Keratinocyte (primary cell): ENCODE measurements around the gene FJX1. TPM values are rescaled to one million over a fixed set of nuclear protein-coding genes. Genes with fewer than 3 reads are reported as not detected.

Experiments used
- DNase-seq: peaks from one replicate; pipeline ENCODE4 v3.0.0-alpha.2; 2011; ENCODE audit warnings: low read depth, missing footprints, low spot score
- FAIRE-seq: peaks from 2 replicates; lab custom pipeline; 2011; peaks lifted over from hg19 to GRCh38; lab: Jason Lieb, UNC
- H2AFZ ChIP-seq: 2 replicates; pipeline ENCODE4 v1.6.0; 2012; ENCODE audit warnings: low read length, control low read depth, inconsistent platforms; ENCODE audit not compliant: control insufficient read depth
- H3K27ac ChIP-seq: 2 replicates; pipeline ENCODE4 v1.5.1; 2011; ENCODE audit warnings: low read length; ENCODE audit not compliant: control insufficient read depth, insufficient read depth
- H3K27me3 ChIP-seq: 3 replicates; pipeline ENCODE4 v1.6.0; 2011; ENCODE audit warnings: low read length; ENCODE audit not compliant: control insufficient read depth, insufficient read depth; ENCODE audit errors: extremely low read depth
- H3K36me3 ChIP-seq, 2 experiments: 2 replicates in 1 of 2; 3 replicates in 1 of 2; pipeline ENCODE4 v1.5.1; 2011; ENCODE audit warnings: low read length in 2 of 2, mild to moderate bottlenecking in 1 of 2; ENCODE audit not compliant: control insufficient read depth in 2 of 2, insufficient read depth in 2 of 2; ENCODE audit errors: extremely low read depth in 1 of 2
- H3K4me1 ChIP-seq: 3 replicates; pipeline ENCODE4 v1.5.1; 2011; ENCODE audit warnings: low read length; ENCODE audit not compliant: control insufficient read depth, insufficient read depth; ENCODE audit errors: extremely low read depth
- H3K4me2 ChIP-seq: 3 replicates; pipeline ENCODE4 v1.6.0; 2011; ENCODE audit warnings: low read depth, low read length; ENCODE audit not compliant: control insufficient read depth, insufficient read depth; ENCODE audit errors: extremely low read depth
- H3K4me3 ChIP-seq, 3 experiments: fragments of 200-600 bp in 1 of 3; sonication (generic) in 1 of 3; 2 replicates in 2 of 3; 3 replicates in 1 of 3; pipeline ENCODE4 v1.5.1; 2011 to 2016; ENCODE audit warnings: low read length in 3 of 3, mild to moderate bottlenecking in 3 of 3, control low read depth in 2 of 3, inconsistent platforms in 1 of 3, low read depth in 1 of 3, mixed read lengths in 1 of 3, mixed run types in 1 of 3, moderate library complexity in 1 of 3; ENCODE audit not compliant: control insufficient read depth in 2 of 3, insufficient read depth in 2 of 3; ENCODE audit errors: extremely low read depth in 1 of 3
- H3K79me2 ChIP-seq: 2 replicates; pipeline ENCODE4 v1.6.0; 2012; ENCODE audit warnings: low read length; ENCODE audit not compliant: control insufficient read depth, insufficient read depth
- H3K9ac ChIP-seq: 3 replicates; pipeline ENCODE4 v1.6.0; 2011; ENCODE audit warnings: low read length; ENCODE audit not compliant: control insufficient read depth, insufficient read depth; ENCODE audit errors: extremely low read depth
- H3K9me1 ChIP-seq: 3 replicates; pipeline ENCODE4 v1.6.0; 2011; ENCODE audit warnings: low read length; ENCODE audit not compliant: control insufficient read depth, insufficient read depth; ENCODE audit errors: extremely low read depth
- H3K9me3 ChIP-seq: 2 replicates; pipeline ENCODE4 v1.5.1; 2012; ENCODE audit warnings: low read depth, low read length; ENCODE audit not compliant: control insufficient read depth
- H4K20me1 ChIP-seq: 3 replicates; pipeline ENCODE4 v1.6.0; 2011; ENCODE audit warnings: low read length; ENCODE audit not compliant: control insufficient read depth, insufficient read depth; ENCODE audit errors: extremely low read depth
- CTCF ChIP-seq, 3 experiments: IDR thresholded peaks in 1 of 3; conservative IDR thresholded peaks in 1 of 3; optimal IDR thresholded peaks in 1 of 3; 2 replicates in 2 of 3; 3 replicates in 1 of 3; pipeline versions ENCODE3 to v1.5.1; 2011; ENCODE audit warnings: low read length in 3 of 3, mild to moderate bottlenecking in 3 of 3, moderate library complexity in 2 of 3, control low read depth in 1 of 3, inconsistent platforms in 1 of 3; ENCODE audit not compliant: insufficient read depth in 2 of 3; ENCODE audit errors: extremely low read depth in 1 of 3
- EZH2 ChIP-seq: IDR thresholded peaks from one replicate; pipeline ENCODE4 v1.6.1; 2012; ENCODE audit warnings: inconsistent platforms, mild to moderate bottlenecking, low read length, moderate library complexity
- dilution Hi-C: fragments of 300-500 bp; cut with MboI; formaldehyde crosslinking; loops from one replicate; pipeline ENCODE4 v1.7.0; 2020; ENCODE audit warnings: low sequenced_read_pairs; ENCODE audit not compliant: extremely low pct_ligation_motif_present
- polyA plus RNA-seq, 5 experiments: library from polyadenylated mRNA; depleted of rRNA in 3 of 5; stranded (reverse) in 3 of 5; stranded (forward) in 1 of 5; unstranded in 1 of 5; fragments of >200 nt; gene quantifications; 1 replicate in 1 of 5; 2 replicates in 3 of 5; 3 replicates in 1 of 5; pipeline versions ENCODE4 v1.2.1 to v1.2.3, GENCODE V29; 2011 to 2012; ENCODE audit warnings: missing spikeins in 2 of 5, low read depth in 1 of 5, low replicate concordance in 1 of 5

Gene FJX1
- polyA plus RNA-seq, 1 donor (not counting 4 experiments of a cell fraction or from before 2014, with no cell fraction given), result 19.7 TPM

DNA sequence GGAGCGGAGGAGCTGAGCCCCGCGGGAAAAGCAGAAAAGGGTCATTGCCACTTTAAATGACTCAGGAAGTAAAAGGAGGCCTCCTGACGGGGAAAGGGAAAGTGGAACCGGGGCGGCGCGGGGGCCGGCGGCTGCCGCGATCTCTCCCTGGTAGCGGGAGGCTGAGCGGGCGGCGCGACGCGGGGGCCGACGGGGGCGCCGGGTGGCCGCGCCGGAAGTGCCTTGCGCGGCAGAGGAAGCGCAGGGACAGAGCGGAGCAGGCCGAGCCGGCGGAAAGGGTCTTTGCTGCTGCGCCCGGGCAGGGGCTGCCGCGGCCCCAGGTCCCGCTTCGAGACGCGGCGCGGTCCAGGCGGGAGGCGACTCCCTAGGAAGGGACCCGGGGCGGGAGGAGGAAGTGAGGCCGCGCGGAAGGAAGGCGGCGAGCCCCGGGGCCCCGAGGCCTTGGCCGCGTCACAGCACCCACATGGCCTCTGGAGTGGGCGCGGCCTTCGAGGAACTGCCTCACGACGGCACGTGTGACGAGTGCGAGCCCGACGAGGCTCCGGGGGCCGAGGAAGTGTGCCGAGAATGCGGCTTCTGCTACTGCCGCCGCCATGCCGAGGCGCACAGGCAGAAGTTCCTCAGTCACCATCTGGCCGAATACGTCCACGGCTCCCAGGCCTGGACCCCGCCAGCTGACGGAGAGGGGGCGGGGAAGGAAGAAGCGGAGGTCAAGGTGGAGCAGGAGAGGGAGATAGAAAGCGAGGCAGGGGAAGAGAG, 44.6 kb downstream of the FJX1 start, which contains the start of gene TRIM44:
Gene TRIM44 (plus strand): TSS at position 127 of the 759 bp plus-strand sequence. CDS start 337 bp downstream, at position 464.
- H3K27me3 ChIP-seq, result no peaks in the 10 kb centered on the region
- peak within 1 kb of the TSS; percentile 97 for H2AFZ ChIP-seq
- no peaks in the 10 kb centered on the region for H3K9me1 ChIP-seq
- H3K4me2 ChIP-seq, result peak within 1 kb of the TSS; percentile 96
- peak within 1 kb of the TSS; percentile 84 for H3K9ac ChIP-seq
- FAIRE-seq (no peak), DNase-seq (no peak)
- H3K36me3 ChIP-seq, result peaks cover 0 to under 1% of the 10 kb centered on the region in 2 experiments
- no peaks in the 10 kb centered on the region for H4K20me1 ChIP-seq
- H3K79me2 ChIP-seq, result peaks cover 44% of the 10 kb centered on the region
- no peak for TF ChIP-seq EZH2
- TF ChIP-seq CTCF (optimal IDR thresholded peaks at IDR 0.05 in 1 of 3, IDR thresholded peaks at IDR 0.05 in 1 of 3, conservative IDR thresholded peaks at IDR 0.05 in 1 of 3; ENCODE audit: extremely low read depth in 1 of 3, insufficient read depth in 2 of 3, low read length in 3 of 3), result no peak
- peaks cover 18% of the 10 kb centered on the region for H3K4me1 ChIP-seq
- H3K4me3 ChIP-seq, result peak within 1 kb of the TSS; percentile 61 to 76 (median 75)
- dilution Hi-C loops, result no loop called here
- peak within 1 kb of the TSS; percentile 83 for H3K27ac ChIP-seq
- peaks cover 9% of the 10 kb centered on the region for H3K9me3 ChIP-seq

DNA sequence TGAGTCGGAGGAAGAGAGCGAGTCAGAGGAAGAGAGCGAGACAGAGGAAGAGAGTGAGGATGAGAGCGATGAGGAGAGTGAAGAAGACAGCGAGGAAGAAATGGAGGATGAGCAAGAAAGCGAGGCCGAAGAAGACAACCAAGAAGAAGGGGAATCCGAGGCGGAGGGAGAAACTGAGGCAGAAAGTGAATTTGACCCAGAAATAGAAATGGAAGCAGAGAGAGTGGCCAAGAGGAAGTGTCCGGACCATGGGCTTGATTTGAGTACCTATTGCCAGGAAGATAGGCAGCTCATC, 45.1 kb downstream of the FJX1 start:
- peaks cover 18% of the 10 kb centered on the region for H3K4me1 ChIP-seq
- H3K27me3 ChIP-seq, result no peaks in the 10 kb centered on the region
- no peak for DNase-seq
- peak overlapping the region; percentile 52 for H2AFZ ChIP-seq
- H3K27ac ChIP-seq, result peak overlapping the region; percentile 83
- peak overlapping the region; percentile 96 for H3K4me2 ChIP-seq
- peaks cover 0 to 3% of the 10 kb centered on the region in 2 experiments for H3K36me3 ChIP-seq
- H3K9me1 ChIP-seq, result no peaks in the 10 kb centered on the region
- H3K4me3 ChIP-seq, result peak overlapping the region; percentile 61 to 76 (median 75)
- H3K9ac ChIP-seq, result peak overlapping the region; percentile 84
- no peaks in the 10 kb centered on the region for H4K20me1 ChIP-seq
- dilution Hi-C loops, result no loop called here
- H3K79me2 ChIP-seq, result peaks cover 49% of the 10 kb centered on the region
- H3K9me3 ChIP-seq, result peaks cover 9% of the 10 kb centered on the region
- TF ChIP-seq EZH2 (no peak), CTCF (optimal IDR thresholded peaks at IDR 0.05 in 1 of 3, IDR thresholded peaks at IDR 0.05 in 1 of 3, conservative IDR thresholded peaks at IDR 0.05 in 1 of 3; ENCODE audit: extremely low read depth in 1 of 3, insufficient read depth in 2 of 3, low read length in 3 of 3) (no peak)
- FAIRE-seq, result no peak
